Transverse colon (tissue), 4 donors: ENCODE measurements around the gene C14orf119. TPM values are rescaled to one million over a fixed set of nuclear protein-coding genes. Genes with fewer than 3 reads are reported as not detected.

Experiments
- DNase-seq: peaks from one replicate; pipeline ENCODE4 v3.0.0-alpha.2; 2019
- H3K27ac ChIP-seq, 4 donors: fragments of 200-600 bp; sonication (generic); 2 replicates each; pipeline ENCODE4 v1.5.1; 2016 to 2018; ENCODE audit warnings: inconsistent platforms in 4 of 4
- H3K27me3 ChIP-seq: fragments of 200-600 bp; sonication (generic); 2 replicates; pipeline ENCODE4 v1.5.1; 2017; ENCODE audit warnings: inconsistent platforms
- H3K36me3 ChIP-seq, 4 donors: fragments of 200-600 bp; sonication (generic); 2 replicates each; pipeline ENCODE4 v1.5.1; 2017 to 2019; ENCODE audit warnings: inconsistent platforms in 4 of 4
- H3K4me1 ChIP-seq, 4 donors: fragments of 200-600 bp; sonication (generic); 2 replicates each; pipeline ENCODE4 v1.5.1; 2017 to 2020; ENCODE audit warnings: inconsistent platforms in 4 of 4
- H3K4me3 ChIP-seq, 4 donors: fragments of 200-600 bp; sonication (generic); 1 replicate in 1 of 4; 2 replicates in 3 of 4; pipeline versions ENCODE4 v1.5.1 to v1.6.1; 2017 to 2019; ENCODE audit warnings: inconsistent platforms in 4 of 4
- H3K9me3 ChIP-seq, 2 donors: fragments of 200-600 bp; sonication (generic); 2 replicates each; pipeline ENCODE4 v1.5.1; 2017 to 2019; ENCODE audit warnings: inconsistent platforms in 2 of 2
- EP300 ChIP-seq: sonication (generic); formaldehyde crosslinking; IDR thresholded peaks from one replicate; pipeline ENCODE4 v1.6.1; 2017; ENCODE audit warnings: antibody characterized with exemption, low read depth
- POLR2A ChIP-seq: fragments of 450-650 bp; IDR thresholded peaks from one replicate; pipeline ENCODE4 v1.6.1; 2016; ENCODE audit warnings: antibody characterized with exemption, mild to moderate bottlenecking, moderate library complexity
- POLR2AphosphoS5 ChIP-seq, 3 donors: sonication (generic); formaldehyde crosslinking; IDR thresholded peaks; one replicate each; pipeline ENCODE4 v1.6.1; 2016; ENCODE audit warnings: antibody characterized with exemption in 3 of 3
- WGBS, 2 donors: methylation state at CpG; one replicate each; pipeline ENCODE4 v1.1.5; 2018; ENCODE audit warnings: low coverage in 1 of 2; 5-methylcytosine and 5-hydroxymethylcytosine counted together
- in situ Hi-C, 4 donors: fragments of 200-750 bp; cut with MboI; loops; one replicate each; pipeline versions ENCODE4 v1.15.0 to v1.15.1; 2017; ENCODE audit warnings: low sequenced_read_pairs in 3 of 4, low pct_ligation_motif_present in 1 of 4, low pct_unique_long_range_greater_than_20kb in 1 of 4
- intact Hi-C: fragments of 100-400 bp; cut with DNase I; formaldehyde crosslinking; loops from one replicate; pipeline ENCODE4 v1.15.1; 2023; ENCODE audit warnings: low total_unique reads
- total RNA-seq, 4 donors: library from RNA; depleted of rRNA; stranded (reverse); fragments of >200 nt; gene quantifications; one replicate each; pipeline ENCODE4 v1.1.0, GENCODE V29; 2016
- TF ChIP-seq, protein P1 (sequence below), 5 experiments: fragments of 200-600 bp in 3 of 5; fragments of 450-650 bp in 2 of 5; sonication (generic) in 3 of 5; IDR thresholded peaks; 1 replicate in 2 of 5; 2 replicates in 3 of 5; pipeline ENCODE4 v1.5.1; 2016 to 2017; ENCODE audit warnings: antibody characterized with exemption in 5 of 5, inconsistent platforms in 3 of 5, mild to moderate bottlenecking in 2 of 5, moderate library complexity in 1 of 5

The C14orf119 gene
- total RNA-seq, 4 donors from 2014 or later, result 3.6 to 33.7 (median 32.0) TPM

DNA sequence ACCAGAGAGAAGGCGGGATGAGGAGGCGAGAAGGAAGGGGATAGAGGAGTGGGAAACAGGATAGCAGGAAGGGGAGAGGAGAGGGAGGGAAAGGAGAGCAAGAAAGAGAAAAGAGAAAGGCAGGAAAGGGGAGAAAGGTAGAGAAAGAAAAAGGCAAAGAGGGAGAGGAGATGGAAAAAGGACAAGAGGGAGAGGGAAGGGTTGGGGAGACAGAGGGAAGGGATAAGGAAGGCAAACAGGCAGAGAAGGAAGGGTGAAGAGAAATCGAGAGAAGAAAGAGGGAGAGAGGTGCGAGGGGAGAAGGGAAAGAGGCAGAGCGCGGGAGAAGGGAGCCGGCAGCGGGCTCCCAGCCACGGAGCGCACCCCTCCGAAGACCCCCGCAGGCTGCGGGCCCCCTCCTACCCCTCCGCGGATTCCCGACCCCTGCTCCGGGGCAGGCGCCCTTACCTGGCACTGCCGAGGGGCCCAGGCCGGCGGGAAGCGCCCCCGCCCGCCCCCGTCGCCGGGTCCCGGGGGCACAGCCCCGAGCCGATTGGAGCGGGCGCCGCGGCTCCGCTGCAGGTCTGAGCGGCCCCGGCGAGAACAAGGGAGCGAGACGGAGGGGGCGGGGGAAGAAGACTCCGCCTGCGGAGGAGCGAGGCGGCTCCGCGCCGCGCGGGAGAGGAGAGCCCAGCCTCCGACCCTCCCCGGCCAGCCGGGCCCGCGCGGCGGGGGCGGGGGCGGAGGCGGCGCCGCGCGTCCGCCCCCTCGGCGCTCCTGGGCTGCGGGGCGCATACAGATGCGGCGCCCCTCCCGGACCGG lies 38.1 kb upstream of the C14orf119 start, which contains the start of gene CDH24:
TSS of gene CDH24 (minus strand) at position 565 of the 801 bp plus-strand sequence. CDS start 1,787 bp downstream, outside the sequence.
- Histone ChIP-seq H3K4me1 (peaks cover 10 to 26% (median 18%) of the 10 kb centered on the region in 4 donors), H3K27ac (peak within 1 kb of the TSS; percentile 57 to 86 (median 86)), H3K27me3 (no peaks in the 10 kb centered on the region), H3K4me3 (peak within 1 kb of the TSS; percentile 49 to 81 (median 72)), H3K36me3 (peaks cover 0 to 26% (median 13%) of the 10 kb centered on the region in 4 donors), H3K9me3 (no peaks in the 10 kb centered on the region)
- TF ChIP-seq EP300, result no peak
- TF ChIP-seq POLR2A, result no peak
- no peak for TF ChIP-seq POLR2AphosphoS5 (IDR thresholded peaks at IDR 0.05)
- TF ChIP-seq, protein P1, sequence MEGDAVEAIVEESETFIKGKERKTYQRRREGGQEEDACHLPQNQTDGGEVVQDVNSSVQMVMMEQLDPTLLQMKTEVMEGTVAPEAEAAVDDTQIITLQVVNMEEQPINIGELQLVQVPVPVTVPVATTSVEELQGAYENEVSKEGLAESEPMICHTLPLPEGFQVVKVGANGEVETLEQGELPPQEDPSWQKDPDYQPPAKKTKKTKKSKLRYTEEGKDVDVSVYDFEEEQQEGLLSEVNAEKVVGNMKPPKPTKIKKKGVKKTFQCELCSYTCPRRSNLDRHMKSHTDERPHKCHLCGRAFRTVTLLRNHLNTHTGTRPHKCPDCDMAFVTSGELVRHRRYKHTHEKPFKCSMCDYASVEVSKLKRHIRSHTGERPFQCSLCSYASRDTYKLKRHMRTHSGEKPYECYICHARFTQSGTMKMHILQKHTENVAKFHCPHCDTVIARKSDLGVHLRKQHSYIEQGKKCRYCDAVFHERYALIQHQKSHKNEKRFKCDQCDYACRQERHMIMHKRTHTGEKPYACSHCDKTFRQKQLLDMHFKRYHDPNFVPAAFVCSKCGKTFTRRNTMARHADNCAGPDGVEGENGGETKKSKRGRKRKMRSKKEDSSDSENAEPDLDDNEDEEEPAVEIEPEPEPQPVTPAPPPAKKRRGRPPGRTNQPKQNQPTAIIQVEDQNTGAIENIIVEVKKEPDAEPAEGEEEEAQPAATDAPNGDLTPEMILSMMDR (IDR thresholded peaks at IDR 0.05), result no peak
- DNase-seq, result peak; percentile 84
- in situ Hi-C loops, result no loop called here
- 6 to 10% methylated on average over 10 to 14 of the region's 73 CpGs for WGBS, 2 donors
- intact Hi-C loops, result no loop called here

DNA sequence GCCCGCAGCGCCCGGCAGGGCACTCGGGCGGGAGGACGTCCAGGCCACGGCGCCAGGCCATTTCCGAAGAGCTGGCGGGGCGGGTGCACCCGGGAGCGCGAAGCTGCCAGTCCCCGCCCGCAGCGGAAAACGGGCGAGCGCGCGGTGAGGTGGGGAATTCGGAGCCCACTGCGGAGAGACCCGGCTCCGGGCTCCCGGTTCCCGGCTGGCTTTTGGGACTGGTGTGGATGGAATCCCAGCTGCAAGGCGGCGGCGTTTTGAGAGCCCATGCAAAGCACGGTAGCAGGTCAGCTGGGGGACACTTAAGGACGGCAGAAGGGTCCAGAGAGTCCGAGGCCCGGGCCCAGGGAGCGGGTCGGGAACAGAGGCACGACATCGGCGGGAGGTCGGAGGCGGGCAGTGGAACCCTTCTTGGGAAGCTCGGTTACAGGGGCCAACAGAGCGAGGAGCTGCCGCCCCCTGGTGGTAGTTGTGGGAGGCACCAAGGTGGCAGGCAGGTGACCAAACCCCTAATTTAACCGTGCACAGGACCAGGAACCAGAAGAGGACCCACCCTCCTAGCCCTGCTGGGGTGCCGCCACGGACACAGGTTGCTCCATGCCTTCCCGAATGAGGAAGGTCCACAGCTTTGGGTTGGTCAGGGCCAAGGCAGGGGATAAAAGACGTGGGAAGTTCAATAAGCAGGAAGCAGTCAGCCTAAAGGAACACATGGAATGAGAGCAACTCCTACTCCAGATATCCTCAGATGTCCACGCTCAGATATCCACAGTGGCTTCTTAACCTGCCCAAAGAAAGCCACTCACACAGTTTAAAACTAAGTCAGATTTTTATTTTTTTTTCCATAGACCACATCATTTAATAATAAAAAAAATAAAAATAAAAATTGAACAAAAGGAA lies 37.3 kb upstream of the C14orf119 start:
- Histone ChIP-seq H3K27me3 (no peaks in the 10 kb centered on the region), H3K9me3 (no peaks in the 10 kb centered on the region), H3K4me1 (peaks cover 10 to 26% (median 20%) of the 10 kb centered on the region in 4 donors), H3K36me3 (peaks cover 0 to 34% (median 17%) of the 10 kb centered on the region in 4 donors), H3K4me3 (peak overlapping the region; percentile 49 to 81 (median 72)), H3K27ac (peak overlapping the region; percentile 57 to 86 (median 86))
- intact Hi-C loops (loop anchor here (2.0 kb wide), 1 partner anchor 71 kb away; no protein-coding TSS in a partner anchor), in situ Hi-C loops (no loop called here)
- 1 to 17% methylated on average over 2 to 45 of the region's 51 CpGs for WGBS, 2 donors
- TF ChIP-seq, protein P1 (IDR thresholded peaks at IDR 0.05), result peak; percentile 95 to 97 (median 96)
- TF ChIP-seq POLR2A, result peak; percentile 7
- peak in 2 of 3 donors; percentile 25 to 53 for TF ChIP-seq POLR2AphosphoS5 (IDR thresholded peaks at IDR 0.05)
- TF ChIP-seq EP300, result no peak
- peak; percentile 92 for DNase-seq

DNA sequence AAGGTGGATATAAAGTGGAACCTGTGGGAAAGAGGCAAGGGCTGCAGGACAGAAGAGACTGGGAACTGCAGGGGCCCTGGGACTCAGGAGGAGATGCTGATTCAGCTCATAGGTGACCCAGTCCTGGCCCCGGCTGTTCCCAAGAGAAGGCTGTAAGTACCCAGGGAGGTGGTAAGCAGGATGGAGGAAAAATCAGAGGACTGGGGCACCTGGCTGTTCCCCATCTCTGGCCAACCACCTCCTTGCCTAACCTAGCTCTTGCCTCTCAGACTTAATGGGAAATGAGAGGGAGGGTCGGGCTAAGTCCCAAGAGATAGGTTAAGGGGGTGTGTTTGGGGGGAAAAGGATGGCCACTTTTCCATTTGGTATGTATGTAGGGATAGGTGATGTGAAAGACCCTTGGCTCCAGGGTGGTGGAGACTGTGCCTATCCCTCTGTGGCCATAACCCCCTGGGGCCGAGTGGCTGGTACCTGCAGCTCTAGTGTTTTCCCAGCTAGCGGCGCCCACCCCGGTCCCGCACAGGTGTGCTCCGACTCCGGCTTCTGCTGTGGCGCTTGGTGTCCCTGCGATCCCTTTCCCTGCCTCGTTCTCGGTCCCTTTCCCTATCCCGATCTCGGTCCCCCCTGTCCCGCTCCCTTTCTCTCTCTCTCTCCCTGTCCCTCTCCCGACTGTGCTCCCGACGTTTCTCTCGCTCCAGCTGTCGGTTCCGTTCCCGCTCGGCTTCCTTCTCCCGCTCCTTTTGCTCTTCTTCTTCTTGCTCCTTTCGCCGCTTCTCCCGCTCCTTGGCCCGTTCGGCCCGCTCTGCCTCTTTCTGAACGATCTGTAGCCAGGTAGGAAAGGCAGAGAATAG lies 36.4 kb upstream of the C14orf119 start:
- H3K4me3 ChIP-seq, result no peak overlapping the region
- H3K9me3 ChIP-seq, result no peaks in the 10 kb centered on the region
- H3K27me3 ChIP-seq, result no peaks in the 10 kb centered on the region
- in situ Hi-C loops, result no loop called here
- no peak for TF ChIP-seq POLR2AphosphoS5 (IDR thresholded peaks at IDR 0.05)
- no peak for DNase-seq
- intact Hi-C loops, result loop anchor here (2.0 kb wide), 1 partner anchor 72 kb away; no protein-coding TSS in a partner anchor
- H3K27ac ChIP-seq, result peak overlapping the region in 3 of 4 donors; percentile 57 to 86 (median 85)
- WGBS, 2 donors, result 88 to 90% methylated on average over 28 to 32 of the region's 32 CpGs
- peaks cover 0 to 43% (median 22%) of the 10 kb centered on the region in 4 donors for H3K36me3 ChIP-seq
- H3K4me1 ChIP-seq, result peaks cover 10 to 26% (median 20%) of the 10 kb centered on the region in 4 donors
